ENCODE data around the gene FCN1.

The FCN1 gene

DNA sequence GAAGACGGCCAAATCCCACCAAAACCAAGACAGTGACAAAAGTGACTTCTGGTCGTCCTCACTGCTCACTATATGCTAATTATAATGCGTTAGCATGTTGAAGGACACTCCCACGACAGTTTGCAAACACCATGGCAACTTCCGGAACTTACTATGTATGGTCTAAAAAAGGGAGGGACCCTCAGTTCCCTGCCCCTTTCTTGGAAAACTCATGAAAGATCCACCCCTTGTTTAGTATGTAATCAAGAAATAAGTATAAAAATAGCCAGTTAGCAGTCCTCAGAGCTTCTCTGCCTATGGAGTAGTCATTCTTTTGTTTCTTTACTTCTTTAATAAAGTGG is 27.6 kb downstream of the FCN1 start:
- TF ChIP-seq CTCF (IDR thresholded peaks at IDR 0.05; ENCODE audit: low read depth, low read length) = no peak
- H3K4me3 ChIP-seq (ENCODE audit: low read depth, low read length) = no peak overlapping the region

DNA sequence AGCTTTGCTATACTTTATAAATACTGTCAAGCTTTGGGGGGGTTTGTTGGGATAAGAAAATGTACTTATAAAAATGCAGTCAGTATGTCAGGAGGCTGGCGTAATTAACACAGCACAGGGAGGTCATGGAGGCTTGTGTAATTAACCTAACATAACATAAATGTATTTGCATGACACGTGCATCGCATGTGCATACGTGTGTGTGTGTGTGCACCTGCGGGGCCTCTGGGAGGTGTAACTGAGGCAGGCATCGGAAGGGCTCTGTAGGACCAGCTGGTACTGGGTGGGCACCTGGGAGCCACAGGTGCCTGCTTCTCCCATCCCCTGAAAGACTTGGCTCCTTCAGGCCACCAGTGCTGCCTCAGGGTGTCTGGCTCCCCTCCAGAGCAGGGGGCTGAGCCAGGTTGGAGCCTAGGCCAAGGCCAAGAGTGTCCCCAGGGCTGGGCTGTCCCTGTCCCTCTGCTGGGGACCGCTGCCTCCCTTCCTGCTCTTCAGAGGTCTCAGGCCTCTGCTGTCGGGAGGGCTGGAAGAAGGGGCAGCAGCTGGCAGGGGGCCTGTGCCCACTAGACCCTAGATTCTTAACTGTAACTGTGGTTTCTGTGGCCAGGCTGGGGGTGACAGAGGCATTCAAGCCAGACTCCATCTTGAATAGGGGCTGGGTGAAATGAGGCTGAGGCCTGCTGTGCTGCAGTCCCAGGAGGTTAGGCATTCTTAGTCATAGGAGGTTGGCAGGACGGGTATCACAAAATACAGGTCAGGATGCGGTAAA is 28.1 kb downstream of the FCN1 start:
- no peak overlapping the region for H3K4me3 ChIP-seq (ENCODE audit: low read depth, low read length)
- no peak for TF ChIP-seq CTCF (IDR thresholded peaks at IDR 0.05; ENCODE audit: low read depth, low read length)

DNA sequence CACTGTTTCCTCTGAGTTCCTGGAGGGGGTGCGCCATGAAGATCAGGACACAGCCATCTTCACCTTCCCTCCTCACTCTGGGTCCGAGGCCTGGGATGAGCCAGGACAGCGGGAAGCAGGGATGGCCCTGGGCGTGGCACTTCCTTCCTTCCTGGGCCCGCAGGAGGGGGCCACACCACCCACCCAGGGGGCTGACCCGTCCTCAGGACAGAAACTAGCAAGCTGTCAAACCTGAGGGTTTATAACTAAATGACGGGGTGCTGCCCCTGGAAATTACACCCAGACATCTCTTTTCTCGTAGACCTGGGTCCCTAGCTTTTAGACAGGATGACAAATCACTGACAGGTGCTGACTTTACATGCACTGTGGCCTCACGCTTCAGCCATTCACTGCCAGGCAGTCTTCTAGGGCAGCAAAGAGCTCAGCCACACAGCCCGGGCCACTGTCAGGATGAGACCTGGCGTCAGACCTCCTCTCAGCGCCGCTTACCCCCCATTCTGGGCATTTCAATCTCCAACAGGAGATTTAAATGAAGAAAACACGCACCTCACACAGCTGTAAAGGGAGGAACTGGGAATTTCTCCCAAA is 29.0 kb downstream of the FCN1 start:
- no peak overlapping the region for H3K4me3 ChIP-seq (ENCODE audit: low read depth, low read length)
- no peak for TF ChIP-seq CTCF (IDR thresholded peaks at IDR 0.05; ENCODE audit: low read depth, low read length)

- no peak overlapping the region for H3K4me3 ChIP-seq (ENCODE audit: low read depth, low read length)
- TF ChIP-seq CTCF (IDR thresholded peaks at IDR 0.05; ENCODE audit: low read depth, low read length) = no peak
Observed at GRCh38 chr9:134887686-134888602, 29.8 kb downstream of the FCN1 start.

DNA sequence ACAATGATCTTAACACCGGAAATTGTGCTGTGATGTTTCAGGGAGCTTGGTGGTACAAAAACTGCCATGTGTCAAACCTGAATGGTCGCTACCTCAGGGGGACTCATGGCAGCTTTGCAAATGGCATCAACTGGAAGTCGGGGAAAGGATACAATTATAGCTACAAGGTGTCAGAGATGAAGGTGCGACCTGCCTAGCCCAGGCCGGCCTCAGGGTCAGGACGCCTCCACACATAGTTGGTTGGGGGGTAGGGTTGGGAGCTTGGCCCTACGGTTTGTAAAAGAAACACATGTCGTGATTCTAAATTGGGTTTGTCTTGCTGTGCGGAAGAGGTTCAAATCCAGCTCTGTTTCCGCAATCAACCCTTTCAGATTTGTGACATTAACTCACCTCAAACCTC is 30.5 kb downstream of the FCN1 start:
- TF ChIP-seq CTCF (IDR thresholded peaks at IDR 0.05; ENCODE audit: low read depth, low read length) = no peak
- no peak overlapping the region for H3K4me3 ChIP-seq (ENCODE audit: low read depth, low read length)

- no peak overlapping the region for H3K4me3 ChIP-seq (ENCODE audit: low read depth, low read length)
- no peak for TF ChIP-seq CTCF (IDR thresholded peaks at IDR 0.05; ENCODE audit: low read depth, low read length)
Observed at GRCh38 chr9:134886413-134886913, 31.2 kb downstream of the FCN1 start.
